Activated CD8-positive, alpha-beta memory T cell treated with anti-CD3 and anti-CD28 coated beads, Interleukin-2, amount 10 ng/mL, durations not matched to agents 7 days and 5 days (primary cell): ENCODE results near the gene PATL1. TPM values are rescaled to one million over a fixed set of nuclear protein-coding genes. Genes with fewer than 3 reads are reported as not detected.

ENCODE experiments used
- ATAC-seq: fragments of 150-1000 bp; cut with Tn5 transposase; one replicate; pipeline ENCODE4 v1.10.0; 2021; ENCODE audit warnings: moderate library complexity
- CTCF ChIA-PET: fragments of 350-600 bp; sonication (Branson Sonifier 250); formaldehyde crosslinking; loops from one replicate; lab custom pipeline; 2021; ENCODE audit warnings: antibody characterized with exemption; lab: Charles Lee
- DNase-seq: peaks from one replicate; pipeline ENCODE4 v3.0.0-alpha.2; 2020
- H3K27ac Mint-ChIP-seq: one replicate; pipeline ENCODE4 v1.8.0; 2021; ENCODE audit warnings: mild to moderate bottlenecking, mixed read lengths
- H3K27me3 Mint-ChIP-seq: one replicate; pipeline ENCODE4 v1.8.0; 2021; ENCODE audit warnings: mixed read lengths
- H3K36me3 Mint-ChIP-seq: one replicate; pipeline ENCODE4 v1.8.0; 2021; ENCODE audit warnings: mild to moderate bottlenecking, mixed read lengths
- H3K4me1 Mint-ChIP-seq: one replicate; pipeline ENCODE4 v1.8.0; 2021; ENCODE audit warnings: mixed read lengths
- H3K4me3 Mint-ChIP-seq: one replicate; pipeline ENCODE4 v1.8.0; 2021; ENCODE audit warnings: mild to moderate bottlenecking, moderate library complexity, mixed read lengths
- H3K9me3 Mint-ChIP-seq: one replicate; pipeline ENCODE4 v1.8.0; 2022; ENCODE audit warnings: low read depth, mixed read lengths
- microRNA-seq: library from miRNA; unstranded; fragments of <30 nt; microRNA quantifications from one replicate; pipeline ENCODE4 v1.2.0, GENCODE V29; 2022
- total RNA-seq, 2 experiments: library from RNA; stranded (reverse); gene quantifications; one replicate each; pipeline ENCODE4 v1.2.3, GENCODE V29; 2021

Gene PATL1
- total RNA-seq, 2 experiments from 2014 or later = 56.7 to 62.6 TPM

- no peaks in the 10 kb centered on the region for H3K27me3 Mint-ChIP-seq
- ATAC-seq = no peak
- no peak overlapping the region for H3K4me3 Mint-ChIP-seq
- no peak for DNase-seq
- CTCF ChIA-PET = no interaction called here
- H3K36me3 Mint-ChIP-seq = peaks cover 65% of the 10 kb centered on the region
- H3K27ac Mint-ChIP-seq = no peak overlapping the region
- H3K9me3 Mint-ChIP-seq = no peaks in the 10 kb centered on the region
- no peaks in the 10 kb centered on the region for H3K4me1 Mint-ChIP-seq
Measured at GRCh38 chr11:59600234-59600633, 68.6 kb downstream of the PATL1 start.

- Mint-ChIP-seq H3K36me3 (peaks cover 71% of the 10 kb centered on the region), H3K27ac (no peak overlapping the region), H3K4me3 (no peak overlapping the region), H3K4me1 (no peaks in the 10 kb centered on the region), H3K9me3 (no peaks in the 10 kb centered on the region), H3K27me3 (no peaks in the 10 kb centered on the region)
- no peak for DNase-seq
- CTCF ChIA-PET = no interaction called here
- no peak for ATAC-seq
Measured at GRCh38 chr11:59598961-59599360, 69.9 kb downstream of the PATL1 start.

Small RNA genes within 50 kb of the gene (microRNA-seq; reads per million reads assigned to microRNA genes)
- 3.0 reads per million for gene MIR3162

Other genes starting within 250 kb of the PATL1 start
- not detected for gene OR5A2, start 242.6 kb downstream of the PATL1 start, total RNA-seq
- not detected for gene OR5A1, start 232.6 kb downstream of the PATL1 start, total RNA-seq
- not detected for gene OR4D6, start 212.1 kb downstream of the PATL1 start, total RNA-seq
- gene OR4D10, start 195.7 kb downstream of the PATL1 start, total RNA-seq = not detected
- not detected for gene OR4D11, start 165.5 kb downstream of the PATL1 start, total RNA-seq
- gene OR4D9, start 157.5 kb downstream of the PATL1 start, total RNA-seq = not detected
- gene OSBP, start 53.3 kb downstream of the PATL1 start, total RNA-seq = 10 to 100 TPM; 36.6 to 38.0 TPM
- not detected for gene OR10V1, start 44.8 kb upstream of the PATL1 start, total RNA-seq
- 10 to 100 TPM; 76.1 to 82.2 TPM for gene STX3, start 86.3 kb upstream of the PATL1 start, total RNA-seq
- 100 to 1,000 TPM in 1 of 2 experiments, 10 to 100 TPM in 1; 76.5 to 102 TPM for gene MRPL16, start 141.7 kb upstream of the PATL1 start, total RNA-seq
- gene CBLIF, start 176.5 kb upstream of the PATL1 start, total RNA-seq = not detected
- gene TCN1, start 197.4 kb upstream of the PATL1 start, total RNA-seq = not detected
- not detected for gene OOSP3, start 209.7 kb upstream of the PATL1 start, total RNA-seq